GM21447 (cell line): ENCODE measurements around the gene RCL1.

ENCODE experiments used
- ATAC-seq: cut with Tn5 transposase; IDR thresholded peaks from one replicate; pipeline ENCODE4 v1.9.1; 2021; ENCODE audit not compliant: unreplicated experiment

Gene RCL1

GRCh38 chr9:4805191-4805918, 12.6 kb downstream of the RCL1 start:
- ATAC-seq = no peak

DNA sequence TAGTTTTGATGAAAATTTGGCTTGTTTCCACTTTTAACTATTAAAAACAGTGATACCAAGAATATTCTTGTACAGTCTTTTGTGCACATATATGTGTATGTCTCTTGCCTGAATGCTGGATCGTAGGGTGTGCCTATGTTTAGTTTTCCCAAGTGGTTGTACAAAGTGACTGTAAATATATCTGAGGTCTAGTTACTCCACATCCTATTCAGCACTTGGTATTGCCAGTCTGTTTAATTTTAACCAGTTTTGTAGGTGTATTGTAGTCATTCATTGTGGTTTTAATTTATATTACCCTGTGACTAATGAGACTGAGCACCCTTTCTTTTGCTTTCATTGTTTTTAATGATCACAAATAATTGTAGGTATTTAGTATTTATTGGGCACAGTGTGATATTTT, 17.8 kb downstream of the RCL1 start:
- no peak for ATAC-seq

- no peak for ATAC-seq
These were observed 19.1 kb downstream of the RCL1 start for GRCh38 chr9:4811824-4812223.

DNA sequence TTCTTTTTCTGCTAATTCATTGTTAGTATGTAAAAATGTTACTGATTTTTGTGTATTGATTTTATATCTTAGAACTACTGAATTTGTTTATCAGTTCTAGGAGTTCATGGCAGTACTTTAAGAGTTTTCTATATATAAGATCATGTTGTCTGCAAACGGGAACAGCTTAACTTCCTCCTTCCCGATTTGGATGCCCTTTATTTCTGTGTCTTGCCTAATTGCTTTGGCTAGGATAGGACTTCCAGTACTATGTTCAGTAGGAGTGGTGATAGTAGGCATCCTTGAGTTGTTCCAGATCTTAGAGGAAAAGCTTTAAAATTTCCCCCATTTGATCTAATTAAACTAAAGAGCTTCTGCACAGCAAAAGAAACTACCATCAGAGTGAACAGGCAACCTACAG, 20.1 kb downstream of the RCL1 start:
- no peak for ATAC-seq

GRCh38 chr9:4814913-4815312, 22.2 kb downstream of the RCL1 start:
- ATAC-seq = peak; percentile 71

DNA sequence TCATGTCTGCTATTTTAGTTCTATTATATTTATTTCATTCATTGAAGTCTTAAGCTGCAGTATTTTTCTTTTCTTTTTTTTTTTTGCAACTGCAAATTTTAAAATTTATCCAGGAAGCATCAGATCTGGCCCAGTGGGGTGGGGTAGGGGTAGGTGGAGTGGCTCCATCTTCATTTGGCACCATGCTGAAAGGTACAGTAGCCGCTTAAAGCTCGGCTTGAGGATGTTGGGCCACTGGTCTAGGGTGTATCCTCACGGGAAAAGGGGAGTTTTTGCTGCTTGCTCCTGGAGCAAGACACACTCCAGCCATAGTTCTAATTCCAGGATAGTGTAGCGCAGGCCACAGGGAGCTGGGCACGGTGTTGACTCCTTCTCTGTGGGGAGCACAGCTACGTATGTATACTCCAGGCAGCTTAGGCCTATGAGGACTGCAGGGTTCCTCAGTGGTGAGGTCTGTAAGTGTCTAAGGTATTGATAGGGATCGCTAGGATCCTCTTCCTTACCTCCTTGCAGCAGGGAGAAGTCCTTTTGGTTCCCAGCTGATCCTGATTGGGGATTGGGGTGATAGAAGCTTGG, 22.7 kb downstream of the RCL1 start:
- ATAC-seq = peak; percentile 35

GRCh38 chr9:4820168-4820567, 27.4 kb downstream of the RCL1 start:
- ATAC-seq = no peak

GRCh38 chr9:4821133-4821532, 28.4 kb downstream of the RCL1 start:
- no peak for ATAC-seq

DNA sequence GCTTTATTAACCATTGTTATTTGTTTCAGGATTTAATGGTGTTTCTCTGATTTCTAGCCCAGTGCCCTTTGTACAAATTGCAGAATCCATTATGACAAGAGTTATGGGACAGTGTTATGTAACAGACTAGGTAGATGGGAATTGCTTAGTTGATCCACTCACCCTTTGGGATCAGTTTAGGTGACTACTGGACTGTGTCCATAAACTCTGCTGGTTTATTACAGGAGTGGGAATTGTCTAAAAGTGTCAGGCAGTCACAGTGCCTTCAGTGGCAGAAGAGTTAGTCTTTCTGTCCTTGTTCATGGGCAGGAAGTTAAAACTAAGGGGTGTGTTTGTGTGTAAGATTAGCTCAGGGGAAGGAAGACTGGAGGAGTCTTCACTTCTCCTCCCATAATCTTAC, 29.3 kb downstream of the RCL1 start:
- ATAC-seq = no peak

DNA sequence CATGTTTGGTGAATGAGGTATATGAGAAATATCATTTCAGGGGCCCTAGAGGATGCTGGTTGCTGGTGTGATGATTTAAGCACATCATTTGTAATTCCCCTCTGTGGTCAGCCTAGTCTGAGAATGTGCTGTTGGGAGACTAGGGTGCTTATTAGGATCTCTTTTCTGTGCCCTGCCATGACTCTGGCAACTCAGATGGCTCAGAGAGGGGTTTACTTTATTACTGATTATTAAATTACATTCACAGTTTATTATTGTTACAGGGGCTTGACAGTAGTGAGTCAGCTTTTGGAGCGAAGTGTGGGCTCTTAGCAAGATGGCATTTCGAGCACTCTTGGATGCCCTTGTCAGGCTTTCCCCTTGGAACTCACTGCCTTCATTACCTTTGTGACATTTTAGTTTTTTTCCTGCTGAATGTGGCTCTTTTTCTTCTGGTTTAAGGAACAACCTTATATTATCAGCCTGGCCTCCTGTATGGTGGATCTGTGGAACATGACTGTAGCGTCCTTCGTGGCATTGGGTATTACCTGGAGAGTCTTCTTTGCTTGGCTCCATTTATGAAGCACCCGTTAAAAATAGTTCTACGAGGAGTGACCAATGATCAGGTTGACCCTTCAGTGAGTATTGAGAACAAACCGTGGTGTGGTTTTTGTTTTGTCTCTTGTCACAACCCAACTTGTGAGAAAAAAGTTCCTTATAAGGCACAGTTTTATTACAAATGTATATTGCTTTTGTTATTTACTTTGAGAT, 33.8 kb downstream of the RCL1 start:
- ATAC-seq = no peak

DNA sequence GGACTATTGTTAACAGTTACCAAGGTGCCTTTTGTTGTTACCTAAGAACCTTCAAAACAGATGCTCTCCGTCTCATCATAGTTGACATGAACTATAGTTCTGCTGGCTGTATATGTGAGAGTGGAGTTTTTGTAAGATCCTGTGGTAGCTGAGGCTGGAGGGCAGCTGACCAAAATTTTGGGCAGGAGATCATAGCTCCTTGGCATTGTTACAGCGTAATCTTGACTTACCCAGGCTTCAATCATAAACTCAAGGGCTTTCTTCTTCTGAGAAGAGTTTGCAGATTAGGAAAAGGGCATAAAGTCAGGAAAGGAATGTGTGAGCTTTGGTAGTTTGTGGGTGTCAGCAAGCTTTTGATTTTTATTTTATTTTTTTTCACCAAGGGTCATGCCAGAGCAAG, 34.5 kb downstream of the RCL1 start:
- ATAC-seq = no peak

- no peak for ATAC-seq
These were observed 36.0 kb downstream of the RCL1 start for GRCh38 chr9:4828761-4829160.

GRCh38 chr9:4829969-4830368, 37.2 kb downstream of the RCL1 start:
- ATAC-seq = no peak

DNA sequence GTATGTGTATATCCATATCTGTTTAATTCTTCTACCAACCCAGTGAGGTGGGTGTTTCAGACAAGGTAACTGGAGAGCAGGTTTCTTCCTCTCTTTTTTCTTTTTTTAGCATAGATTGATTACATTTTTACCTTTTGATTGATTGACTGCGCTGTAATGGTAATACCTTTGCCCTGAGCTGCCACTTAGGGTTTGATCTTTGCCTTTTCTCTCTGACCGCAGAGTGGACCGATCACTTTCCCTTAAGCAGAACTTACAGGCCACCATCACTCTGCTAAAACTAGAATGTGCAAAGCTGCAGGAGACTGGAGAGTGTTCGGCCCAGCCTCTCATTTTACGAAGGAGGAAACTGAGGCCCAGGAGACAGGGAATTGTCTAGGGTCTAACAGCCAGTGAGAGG, 38.0 kb downstream of the RCL1 start:
- no peak for ATAC-seq

GRCh38 chr9:4831119-4831518, 38.4 kb downstream of the RCL1 start:
- ATAC-seq = no peak

- ATAC-seq = no peak
These were observed 39.2 kb downstream of the RCL1 start for GRCh38 chr9:4831944-4832343.

DNA sequence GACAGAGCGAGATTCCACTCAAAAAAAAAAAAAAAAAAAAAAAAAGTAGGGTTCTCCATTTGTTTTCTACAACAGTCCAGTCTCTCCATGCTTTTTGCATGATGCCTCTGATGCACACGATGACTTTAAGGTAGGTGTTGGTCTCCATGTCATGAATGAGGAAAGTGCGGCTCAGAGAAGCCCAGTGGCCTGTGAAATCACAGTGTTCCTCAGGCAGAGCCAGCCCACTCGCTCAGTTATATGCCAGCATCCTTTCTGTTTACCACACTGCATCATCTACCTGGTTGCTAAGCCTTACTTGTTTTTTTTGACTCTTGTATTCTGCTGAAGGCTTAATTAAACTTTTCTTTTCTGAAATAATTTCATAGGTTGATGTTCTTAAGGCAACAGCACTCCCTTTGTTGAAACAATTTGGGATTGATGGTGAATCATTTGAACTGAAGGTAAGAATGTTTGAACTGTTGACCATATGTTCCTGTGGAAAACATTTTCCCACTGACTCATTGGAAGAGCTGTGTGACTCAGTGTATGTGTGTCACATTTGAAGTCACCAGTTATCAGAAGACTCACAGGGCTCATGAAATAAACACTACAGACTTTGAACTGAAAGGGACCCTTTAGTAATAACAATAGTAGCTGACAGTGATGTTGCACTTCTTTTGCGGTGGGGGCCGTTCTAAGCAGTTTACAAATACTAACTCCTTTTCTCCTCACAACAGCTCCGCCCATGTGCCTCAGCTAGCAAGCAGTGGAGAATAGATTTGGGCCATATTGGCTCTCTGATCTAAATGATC, 40.2 kb downstream of the RCL1 start:
- ATAC-seq = no peak

- no peak for ATAC-seq
These were observed 41.2 kb downstream of the RCL1 start for GRCh38 chr9:4833781-4834560.

- no peak for ATAC-seq
These were observed 43.9 kb downstream of the RCL1 start for GRCh38 chr9:4836676-4837075.

DNA sequence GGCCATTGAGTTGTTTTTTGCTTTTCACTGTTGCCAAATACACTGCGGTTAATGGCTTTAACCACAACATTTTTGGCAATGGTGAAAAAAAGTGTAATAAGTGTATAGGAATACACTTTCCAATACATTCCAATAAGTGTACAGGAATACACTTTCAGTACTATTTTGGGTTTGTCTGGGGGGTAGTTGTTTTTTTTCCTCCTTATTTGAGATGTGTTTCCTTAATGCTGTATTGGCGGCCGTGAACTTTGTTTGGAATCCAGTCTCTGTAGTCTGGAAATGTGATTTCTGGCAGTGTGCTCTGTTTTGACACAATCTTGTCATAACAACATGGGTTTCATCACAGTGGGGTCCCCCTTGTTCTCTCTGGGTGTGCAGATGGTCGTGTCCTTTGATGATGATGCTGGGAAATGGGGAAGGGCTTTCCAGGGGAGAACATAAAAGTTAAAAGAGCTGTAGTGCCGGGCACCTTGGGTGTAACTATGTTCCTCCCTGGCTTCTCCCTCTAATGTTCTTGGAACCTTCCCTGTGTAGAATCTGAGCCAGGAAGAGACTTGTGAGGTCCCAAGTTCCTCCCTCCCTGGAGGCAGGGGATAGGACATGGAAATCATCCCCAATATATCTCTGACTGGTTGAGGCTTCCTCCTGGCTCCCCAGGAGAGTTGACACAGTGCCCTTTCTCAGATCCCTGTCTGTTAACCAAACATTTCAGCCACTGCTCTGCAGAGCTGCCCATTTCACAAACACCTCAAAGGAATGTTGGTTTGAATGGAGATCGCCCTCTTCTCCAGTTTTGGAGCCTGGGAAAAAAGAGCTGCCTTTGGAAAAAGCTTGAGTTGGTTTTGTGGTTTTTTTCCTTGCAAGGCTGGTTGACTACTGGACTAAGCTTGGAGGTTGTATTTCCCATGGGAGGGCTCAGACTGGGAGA, 44.8 kb downstream of the RCL1 start:
- no peak for ATAC-seq
